ENCODE results near the gene ESF1. TPM values are rescaled to one million over a fixed set of nuclear protein-coding genes. Genes with fewer than 3 reads are reported as not detected.

ESF1 gene
- total and polyA plus RNA-seq, 7 donors = 7.2 to 20.5 (median 14.0) TPM

DNA sequence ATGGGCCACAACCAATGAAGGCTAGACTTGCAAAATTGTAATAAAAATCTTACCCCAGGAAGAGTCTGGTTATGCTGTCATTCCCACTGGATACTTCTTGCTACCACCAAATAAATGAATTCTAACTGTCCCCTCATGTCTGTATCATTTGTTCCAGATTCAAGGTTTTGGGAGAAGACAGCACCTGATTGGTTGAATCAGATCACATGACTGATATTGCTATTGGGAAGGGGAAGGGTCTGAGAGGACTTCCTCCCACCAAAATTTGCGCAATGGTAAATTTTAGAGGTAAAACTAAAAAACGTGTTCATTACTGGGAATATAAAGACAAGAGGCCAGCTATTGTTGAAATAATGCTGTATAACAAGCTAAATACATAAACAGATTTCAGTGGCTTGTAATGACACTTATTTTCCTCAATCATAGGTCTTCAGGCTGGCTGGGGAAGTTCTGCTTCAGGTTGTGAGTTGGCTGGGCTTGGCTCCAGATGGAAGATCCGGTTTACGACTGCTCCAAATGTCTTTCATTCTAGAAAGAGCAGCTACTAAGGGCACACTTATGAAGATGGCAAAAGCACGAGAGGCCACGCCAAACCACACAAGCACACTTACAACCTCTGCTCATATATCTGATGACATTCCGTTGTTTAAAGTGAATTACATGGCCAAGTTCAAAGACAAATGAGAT lies 118.9 kb downstream of the ESF1 start:
- no peaks in the 10 kb centered on the region for H3K36me3 ChIP-seq
- TF ChIP-seq, protein P1, sequence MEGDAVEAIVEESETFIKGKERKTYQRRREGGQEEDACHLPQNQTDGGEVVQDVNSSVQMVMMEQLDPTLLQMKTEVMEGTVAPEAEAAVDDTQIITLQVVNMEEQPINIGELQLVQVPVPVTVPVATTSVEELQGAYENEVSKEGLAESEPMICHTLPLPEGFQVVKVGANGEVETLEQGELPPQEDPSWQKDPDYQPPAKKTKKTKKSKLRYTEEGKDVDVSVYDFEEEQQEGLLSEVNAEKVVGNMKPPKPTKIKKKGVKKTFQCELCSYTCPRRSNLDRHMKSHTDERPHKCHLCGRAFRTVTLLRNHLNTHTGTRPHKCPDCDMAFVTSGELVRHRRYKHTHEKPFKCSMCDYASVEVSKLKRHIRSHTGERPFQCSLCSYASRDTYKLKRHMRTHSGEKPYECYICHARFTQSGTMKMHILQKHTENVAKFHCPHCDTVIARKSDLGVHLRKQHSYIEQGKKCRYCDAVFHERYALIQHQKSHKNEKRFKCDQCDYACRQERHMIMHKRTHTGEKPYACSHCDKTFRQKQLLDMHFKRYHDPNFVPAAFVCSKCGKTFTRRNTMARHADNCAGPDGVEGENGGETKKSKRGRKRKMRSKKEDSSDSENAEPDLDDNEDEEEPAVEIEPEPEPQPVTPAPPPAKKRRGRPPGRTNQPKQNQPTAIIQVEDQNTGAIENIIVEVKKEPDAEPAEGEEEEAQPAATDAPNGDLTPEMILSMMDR (IDR thresholded peaks at IDR 0.05) = no peak
- TF ChIP-seq POLR2AphosphoS5 (IDR thresholded peaks at IDR 0.05) (no peak), POLR2A (IDR thresholded peaks at IDR 0.05) (no peak), EP300 (IDR thresholded peaks at IDR 0.05) (no peak)
- no peaks in the 10 kb centered on the region for H3K9me3 ChIP-seq
- no peak overlapping the region for H3K27ac ChIP-seq
- 35 to 71% methylated on average over 7 of the region's 7 CpGs for WGBS, 2 donors
- H3K4me1 ChIP-seq = peaks cover 0 to 8% (median 2%) of the 10 kb centered on the region in 4 donors
- H3K27me3 ChIP-seq = no peaks in the 10 kb centered on the region
- no peak for DNase-seq
- no peak overlapping the region for H3K4me3 ChIP-seq
- intact Hi-C loops (cut with DNase I) = no loop called here

Other genes starting within 250 kb of the ESF1 start
- gene TASP1, start 146.0 kb downstream of the ESF1 start, total RNA-seq = 10 to 100 TPM in 3 of 4 donors, 1 to 10 TPM in 1; 7.8 to 13.0 (median 11.8) TPM
- gene TASP1, start 146.0 kb downstream of the ESF1 start, polyA plus RNA-seq = 1 to 10 TPM; 4.8 to 8.3 (median 7.7) TPM
- gene NDUFAF5, start 109 bp upstream of the ESF1 start, total RNA-seq = 10 to 100 TPM; 17.4 to 21.7 (median 18.5) TPM
- gene NDUFAF5, start 109 bp upstream of the ESF1 start, polyA plus RNA-seq = 10 to 100 TPM; 18.5 to 28.2 (median 26.4) TPM
- 1 to 10 TPM in 1 of 4 donors, not detected in 3; 3.3 TPM for gene SEL1L2, start 205.7 kb upstream of the ESF1 start, total RNA-seq
- under 1 TPM in 1 of 3 donors, not detected in 2; 0.16 TPM for gene SEL1L2, start 205.7 kb upstream of the ESF1 start, polyA plus RNA-seq
- gene MACROD2, start 210.6 kb upstream of the ESF1 start, total RNA-seq = 10 to 100 TPM in 1 of 4 donors, 1 to 10 TPM in 3; 5.8 to 22.4 (median 8.9) TPM
- 1 to 10 TPM; 1.2 to 1.7 (median 1.2) TPM for gene MACROD2, start 210.6 kb upstream of the ESF1 start, polyA plus RNA-seq

Measured in sigmoid colon (tissue), 7 donors.